Activated CD8-positive, alpha-beta T cell treated with anti-CD3 and anti-CD28 coated beads for 36 hours (primary cell): ENCODE data around the gene CEP170. TPM values are rescaled to one million over a fixed set of nuclear protein-coding genes. Genes with fewer than 3 reads are reported as not detected.
A peak's percentile ranks its signal among the peaks of the same experiment; 100 is the strongest.

ENCODE experiments used
- ATAC-seq: fragments of 200-7000 bp; cut with Tn5 transposase; one replicate; pipeline ENCODE4 v1.10.0; 2021; ENCODE audit warnings: mild to moderate bottlenecking, moderate library complexity
- CTCF ChIA-PET: fragments of 350-600 bp; sonication (Branson Sonifier 250); formaldehyde crosslinking; loops from one replicate; lab custom pipeline; 2021; ENCODE audit warnings: antibody characterized with exemption; lab: Charles Lee
- POLR2A ChIA-PET: fragments of 350-600 bp; sonication (Branson Sonifier 250); formaldehyde crosslinking; loops from one replicate; lab custom pipeline; 2021; ENCODE audit warnings: antibody characterized with exemption; lab: Charles Lee
- DNase-seq: peaks from one replicate; pipeline ENCODE4 v3.0.0-alpha.2; 2020
- H3K27ac Mint-ChIP-seq: one replicate; pipeline ENCODE4 v1.8.0; 2021; ENCODE audit warnings: mild to moderate bottlenecking, mixed read lengths
- H3K27me3 Mint-ChIP-seq: one replicate; pipeline ENCODE4 v1.8.0; 2021; ENCODE audit warnings: mixed read lengths
- H3K36me3 Mint-ChIP-seq: one replicate; pipeline ENCODE4 v1.8.0; 2021; ENCODE audit warnings: low read depth, mixed read lengths
- H3K4me1 Mint-ChIP-seq: one replicate; pipeline ENCODE4 v1.8.0; 2021; ENCODE audit warnings: low read depth, mixed read lengths
- H3K4me3 Mint-ChIP-seq: one replicate; pipeline ENCODE4 v1.8.0; 2021; ENCODE audit warnings: mild to moderate bottlenecking, moderate library complexity, mixed read lengths
- H3K9me3 Mint-ChIP-seq: one replicate; pipeline ENCODE4 v1.8.0; 2021; ENCODE audit warnings: mixed read lengths
- intact Hi-C: fragments of 100-400 bp; cut with micrococcal nuclease; formaldehyde crosslinking; loops from one replicate; pipeline ENCODE4 v1.10.0; 2022
- total RNA-seq, 2 experiments: library from RNA; stranded (reverse); gene quantifications; one replicate each; pipeline ENCODE4 v1.2.3, GENCODE V29; 2021
- TF ChIP-seq, protein P1 (sequence below): fragments of 200-600 bp; IDR thresholded peaks from one replicate; pipeline ENCODE4 v1.8.0; 2022; ENCODE audit warnings: antibody characterized with exemption, mild to moderate bottlenecking

CEP170 gene
- total RNA-seq, 2 experiments from 2014 or later: 37.5 to 45.7 TPM

DNA sequence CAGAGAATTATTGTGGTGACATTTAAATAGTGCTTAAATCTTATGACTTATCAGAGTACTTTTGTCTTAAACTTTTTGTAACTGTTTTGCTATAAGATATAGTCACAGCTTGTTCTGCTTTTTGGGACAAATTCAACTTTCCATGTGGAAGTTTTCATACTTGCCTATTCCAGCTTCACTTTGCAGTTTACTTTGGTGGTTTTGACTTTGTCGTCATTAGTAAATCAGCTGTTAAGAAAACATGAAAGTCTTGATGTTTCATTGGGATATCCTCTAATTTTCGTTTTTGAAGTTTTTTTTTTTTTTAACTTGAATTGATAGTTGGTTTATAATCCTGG, 32.0 kb upstream of the CEP170 start:
- peaks cover 55% of the 10 kb centered on the region for H3K36me3 Mint-ChIP-seq
- H3K4me1 Mint-ChIP-seq: peaks cover 23% of the 10 kb centered on the region
- H3K27ac Mint-ChIP-seq: peak overlapping the region; percentile 88
- DNase-seq (no peak), ATAC-seq (no peak)
- intact Hi-C loops: no loop called here
- H3K27me3 Mint-ChIP-seq: no peaks in the 10 kb centered on the region
- no peaks in the 10 kb centered on the region for H3K9me3 Mint-ChIP-seq
- ChIA-PET CTCF (interaction anchor here (1.7 kb wide), 1 partner anchor 8 kb away, joined by 3 read pairs; no protein-coding TSS in a partner anchor), POLR2A (interaction anchor here (1.4 kb wide), 1 partner anchor 31 kb away, joined by 5 read pairs; the partner anchor contains the start of gene SDCCAG8)
- H3K4me3 Mint-ChIP-seq: no peak overlapping the region
- TF ChIP-seq, protein P1, sequence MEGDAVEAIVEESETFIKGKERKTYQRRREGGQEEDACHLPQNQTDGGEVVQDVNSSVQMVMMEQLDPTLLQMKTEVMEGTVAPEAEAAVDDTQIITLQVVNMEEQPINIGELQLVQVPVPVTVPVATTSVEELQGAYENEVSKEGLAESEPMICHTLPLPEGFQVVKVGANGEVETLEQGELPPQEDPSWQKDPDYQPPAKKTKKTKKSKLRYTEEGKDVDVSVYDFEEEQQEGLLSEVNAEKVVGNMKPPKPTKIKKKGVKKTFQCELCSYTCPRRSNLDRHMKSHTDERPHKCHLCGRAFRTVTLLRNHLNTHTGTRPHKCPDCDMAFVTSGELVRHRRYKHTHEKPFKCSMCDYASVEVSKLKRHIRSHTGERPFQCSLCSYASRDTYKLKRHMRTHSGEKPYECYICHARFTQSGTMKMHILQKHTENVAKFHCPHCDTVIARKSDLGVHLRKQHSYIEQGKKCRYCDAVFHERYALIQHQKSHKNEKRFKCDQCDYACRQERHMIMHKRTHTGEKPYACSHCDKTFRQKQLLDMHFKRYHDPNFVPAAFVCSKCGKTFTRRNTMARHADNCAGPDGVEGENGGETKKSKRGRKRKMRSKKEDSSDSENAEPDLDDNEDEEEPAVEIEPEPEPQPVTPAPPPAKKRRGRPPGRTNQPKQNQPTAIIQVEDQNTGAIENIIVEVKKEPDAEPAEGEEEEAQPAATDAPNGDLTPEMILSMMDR: no peak

DNA sequence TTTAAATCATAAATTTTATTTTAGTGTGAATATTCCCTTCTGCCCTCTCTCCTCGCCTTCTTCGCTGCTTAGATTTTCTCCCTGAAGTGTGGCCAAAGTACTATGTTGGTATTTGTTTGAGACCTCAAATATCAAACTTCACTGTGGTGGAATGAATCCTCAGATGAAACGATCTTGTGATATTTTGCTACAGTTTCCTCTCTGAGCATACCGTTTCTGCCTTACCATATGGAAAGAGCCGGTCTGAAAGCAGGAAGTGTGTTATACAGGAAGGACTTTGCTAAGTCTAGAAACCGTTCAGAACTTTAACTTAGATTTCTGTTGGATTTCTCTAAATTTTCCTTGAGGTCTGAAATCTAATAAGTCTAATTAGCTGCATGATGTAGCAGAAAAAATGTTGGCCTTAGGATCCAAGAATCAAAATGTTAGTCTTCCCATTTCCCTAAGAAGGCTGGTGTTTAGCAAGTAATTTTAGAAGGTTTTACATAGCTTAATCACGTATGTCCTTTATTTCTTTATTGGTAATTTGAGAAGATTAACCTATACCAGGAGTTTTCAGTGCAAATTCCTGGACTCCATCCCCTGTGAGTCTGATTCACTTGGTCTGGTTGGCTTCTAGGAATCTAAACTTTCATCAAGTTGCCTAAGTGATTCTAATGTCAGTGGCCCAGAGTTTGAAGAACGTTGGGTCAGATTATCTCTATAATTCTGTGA, 31.5 kb upstream of the CEP170 start:
- peak overlapping the region; percentile 55 for H3K27ac Mint-ChIP-seq

DNA sequence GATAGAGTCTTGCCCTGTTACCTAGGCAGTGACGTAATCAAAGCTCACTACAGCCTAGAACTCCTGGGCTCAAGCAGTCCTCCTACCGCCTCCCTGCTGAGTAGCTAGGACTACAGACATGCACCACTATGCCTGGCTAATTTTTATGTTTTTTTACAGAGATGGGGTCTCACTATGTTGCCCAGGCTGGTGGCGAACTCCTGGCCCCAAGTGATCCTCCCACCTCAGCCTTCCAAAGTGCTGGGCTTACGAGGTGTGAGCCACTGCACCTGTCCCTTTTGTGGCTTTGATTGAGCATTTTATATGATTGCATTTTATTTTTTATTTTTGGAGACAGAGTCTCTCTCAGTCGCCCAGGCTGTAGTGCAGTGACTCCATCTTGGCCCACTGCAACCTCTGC, 26.6 kb upstream of the CEP170 start:
- Mint-ChIP-seq H3K4me1 (peaks cover 14% of the 10 kb centered on the region), H3K27me3 (no peaks in the 10 kb centered on the region), H3K9me3 (no peaks in the 10 kb centered on the region), H3K4me3 (no peak overlapping the region), H3K27ac (no peak overlapping the region), H3K36me3 (peaks cover 41% of the 10 kb centered on the region)
- ChIA-PET POLR2A (interaction anchor here (0.6 kb wide), 1 partner anchor 1653 kb away, joined by 6 read pairs; no protein-coding TSS in a partner anchor), CTCF (no interaction called here)
- no peak for ATAC-seq
- TF ChIP-seq, protein P1: no peak
- intact Hi-C loops: no loop called here
- no peak for DNase-seq

More for the DNA sequence above, 31.5 kb upstream of the CEP170 start:
- ChIA-PET CTCF (no interaction called here), POLR2A (interaction anchor here (1.4 kb wide), 1 partner anchor 31 kb away, joined by 5 read pairs; the partner anchor contains the start of gene SDCCAG8)
- TF ChIP-seq, protein P1: no peak
- H3K9me3 Mint-ChIP-seq: no peaks in the 10 kb centered on the region
- intact Hi-C loops: no loop called here
- H3K4me1 Mint-ChIP-seq: peaks cover 23% of the 10 kb centered on the region
- DNase-seq (no peak), ATAC-seq (no peak)
- peaks cover 54% of the 10 kb centered on the region for H3K36me3 Mint-ChIP-seq
- no peak overlapping the region for H3K4me3 Mint-ChIP-seq
- no peaks in the 10 kb centered on the region for H3K27me3 Mint-ChIP-seq

DNA sequence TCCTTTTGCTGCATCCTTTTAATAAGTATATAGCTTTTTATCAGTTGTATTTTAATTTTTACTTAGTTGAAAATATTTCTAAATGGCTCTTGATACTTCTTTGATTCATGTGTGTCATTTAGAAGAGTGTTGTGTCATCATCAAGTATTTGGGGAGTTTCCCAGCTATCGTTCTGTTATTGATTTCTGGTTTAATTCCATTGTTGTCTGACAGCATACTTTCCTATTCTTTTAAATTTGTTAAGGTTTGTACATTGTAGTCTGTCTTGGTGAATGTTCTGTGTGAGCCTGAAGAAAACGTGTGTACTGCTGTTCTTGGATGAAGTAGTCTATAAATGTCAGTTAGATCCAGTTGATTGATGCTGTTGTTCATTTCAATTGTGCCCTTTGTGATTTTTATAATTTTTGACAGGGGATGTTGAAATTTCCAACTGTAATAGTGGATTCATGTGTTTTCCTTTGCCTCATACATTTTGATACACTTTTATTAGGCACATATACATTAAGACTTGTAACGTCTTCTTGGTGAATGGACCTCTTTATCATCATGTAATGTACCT, 25.6 kb upstream of the CEP170 start:
- Mint-ChIP-seq H3K36me3 (peaks cover 43% of the 10 kb centered on the region), H3K27ac (no peak overlapping the region), H3K9me3 (no peaks in the 10 kb centered on the region), H3K4me1 (peaks cover 10% of the 10 kb centered on the region), H3K4me3 (no peak overlapping the region), H3K27me3 (no peaks in the 10 kb centered on the region)
- TF ChIP-seq, protein P1: no peak
- intact Hi-C loops: no loop called here
- ChIA-PET CTCF (no interaction called here), POLR2A (no interaction called here)
- DNase-seq: no peak
- ATAC-seq: no peak

GRCh38 chr1:243275316-243275715, 20.2 kb upstream of the CEP170 start:
- no peaks in the 10 kb centered on the region for H3K9me3 Mint-ChIP-seq
- H3K27ac Mint-ChIP-seq: no peak overlapping the region
- H3K4me3 Mint-ChIP-seq: no peak overlapping the region
- H3K36me3 Mint-ChIP-seq: peaks cover 48% of the 10 kb centered on the region
- POLR2A ChIA-PET: no interaction called here
- TF ChIP-seq, protein P1: no peak
- intact Hi-C loops: no loop called here
- CTCF ChIA-PET: interaction anchor here (1.1 kb wide), 1 partner anchor 68 kb away, joined by 4 read pairs; no protein-coding TSS in a partner anchor
- ATAC-seq (no peak), DNase-seq (no peak)
- no peaks in the 10 kb centered on the region for H3K27me3 Mint-ChIP-seq
- peaks cover 12% of the 10 kb centered on the region for H3K4me1 Mint-ChIP-seq
